SK-N-SH treated with all-trans-retinoic acid at 6 μM for 48 hours (cell line): ENCODE data around the gene KRT76.

Experiments
- ATAC-seq: fragments of 200-7000 bp; cut with Tn5 transposase; 3 replicates; pipeline ENCODE4 v1.9.1; 2020; ENCODE audit warnings: mild to moderate bottlenecking, moderate library complexity
- ARNTL ChIP-seq: fragments of 450-650 bp; formaldehyde crosslinking; IDR thresholded peaks from 2 replicates; pipeline ENCODE4 v1.5.0; 2020; ENCODE audit warnings: low read depth, mild to moderate bottlenecking, moderate library complexity, borderline replicate concordance
- BACH2 ChIP-seq: fragments of 250-450 bp; sonication (Bioruptor Pico); IDR thresholded peaks from 2 replicates; pipeline ENCODE4 v1.9.0; 2021; ENCODE audit warnings: mild to moderate bottlenecking, borderline replicate concordance
- CSRNP3 ChIP-seq: fragments of 250-450 bp; sonication (Bioruptor Pico); IDR thresholded peaks from 2 replicates; pipeline ENCODE4 v1.5.1; 2021; ENCODE audit warnings: mild to moderate bottlenecking, moderate library complexity
- ISL1 ChIP-seq: fragments of 250-450 bp; sonication (Bioruptor Pico); IDR thresholded peaks from 2 replicates; pipeline ENCODE4 v2.1.2; 2022; ENCODE audit warnings: mild to moderate bottlenecking, moderate library complexity
- PATZ1 ChIP-seq: fragments of 250-450 bp; sonication (Bioruptor Pico); IDR thresholded peaks from 2 replicates; pipeline ENCODE4 v1.8.0; 2020; ENCODE audit warnings: mild to moderate bottlenecking, moderate library complexity, borderline replicate concordance
- POU6F1 ChIP-seq: fragments of 250-450 bp; sonication (Bioruptor Pico); IDR thresholded peaks from 2 replicates; pipeline ENCODE4 v1.8.0; 2021; ENCODE audit warnings: low read depth, mild to moderate bottlenecking, moderate library complexity, borderline replicate concordance
- RARB ChIP-seq: fragments of 250-450 bp; sonication (Bioruptor Pico); IDR thresholded peaks from 2 replicates; pipeline ENCODE4 v1.8.0; 2021; ENCODE audit warnings: mild to moderate bottlenecking, moderate library complexity
- TCF4 ChIP-seq: fragments of 250-450 bp; sonication (Bioruptor Pico); IDR thresholded peaks from 2 replicates; pipeline ENCODE4 v1.8.0; 2021; ENCODE audit warnings: mild to moderate bottlenecking, moderate library complexity, borderline replicate concordance
- TSHZ2 ChIP-seq: fragments of 250-450 bp; sonication (Bioruptor Pico); IDR thresholded peaks from 2 replicates; pipeline ENCODE4 v1.5.0; 2020; ENCODE audit warnings: mild to moderate bottlenecking, moderate library complexity
- ZFP3 ChIP-seq: fragments of 250-450 bp; sonication (Bioruptor Pico); IDR thresholded peaks from 2 replicates; pipeline ENCODE4 v1.5.0; 2020; ENCODE audit warnings: mild to moderate bottlenecking, moderate library complexity
- ZNF70 ChIP-seq: fragments of 450-650 bp; formaldehyde crosslinking; IDR thresholded peaks from 2 replicates; pipeline ENCODE4 v1.5.0; 2020; ENCODE audit warnings: mild to moderate bottlenecking, moderate library complexity
- ZNF8 ChIP-seq: fragments of 450-650 bp; formaldehyde crosslinking; IDR thresholded peaks from 2 replicates; pipeline ENCODE4 v1.5.0; 2020; ENCODE audit warnings: mild to moderate bottlenecking, moderate library complexity

KRT76 gene

GRCh38 chr12:52788876-52789636, 11.9 kb upstream of the KRT76 start:
- TF ChIP-seq ZNF8 (CRISPR knock-in tag) (no peak), TSHZ2 (CRISPR knock-in tag) (no peak), POU6F1 (CRISPR knock-in tag) (no peak), ZNF70 (CRISPR knock-in tag) (no peak), ARNTL (CRISPR knock-in tag) (no peak), TCF4 (CRISPR knock-in tag) (no peak), PATZ1 (no peak), ISL1 (CRISPR knock-in tag) (no peak)
- ATAC-seq, result no peak

- TF ChIP-seq ARNTL (CRISPR knock-in tag) (no peak), POU6F1 (CRISPR knock-in tag) (no peak)
Observed at GRCh38 chr12:52788192-52788875, 11.2 kb upstream of the KRT76 start.

GRCh38 chr12:52787324-52788191, 10.4 kb upstream of the KRT76 start:
- no peak for TF ChIP-seq CSRNP3 (CRISPR knock-in tag)

More at GRCh38 chr12:52788192-52788875, 11.2 kb upstream of the KRT76 start:
- ATAC-seq, result no peak

GRCh38 chr12:52784909-52785308, 7.8 kb upstream of the KRT76 start:
- ATAC-seq, result no peak
- TF ChIP-seq RARB (CRISPR knock-in tag), result no peak
- no peak for TF ChIP-seq TSHZ2 (CRISPR knock-in tag)
- no peak for TF ChIP-seq PATZ1
- TF ChIP-seq ZFP3 (CRISPR knock-in tag), result no peak
- TF ChIP-seq BACH2 (CRISPR knock-in tag), result no peak
- no peak for TF ChIP-seq POU6F1 (CRISPR knock-in tag)
- no peak for TF ChIP-seq ARNTL (CRISPR knock-in tag)

More at GRCh38 chr12:52787324-52788191, 10.4 kb upstream of the KRT76 start:
- no peak for ATAC-seq
